ENCODE measurements around the gene CKMT2.

Gene CKMT2

GRCh38 chr5:81244451-81244850 is 11.3 kb downstream of the CKMT2 start:
- no peak for TF ChIP-seq CTCF (IDR thresholded peaks at IDR 0.05; ENCODE audit: extremely low read depth, insufficient read depth, missing control alignments)
- in situ Hi-C loops (cut with MboI; ENCODE audit: low pct_unique_long_range_greater_than_20kb, low sequenced_read_pairs, unreplicated experiment): no loop called here
- DNase-seq (ENCODE audit: low spot score): no peak

GRCh38 chr5:81245871-81246235 is 12.7 kb downstream of the CKMT2 start:
- in situ Hi-C loops (cut with MboI; ENCODE audit: low pct_unique_long_range_greater_than_20kb, low sequenced_read_pairs, unreplicated experiment): no loop called here
- no peak for TF ChIP-seq CTCF (IDR thresholded peaks at IDR 0.05; ENCODE audit: extremely low read depth, insufficient read depth, missing control alignments)
- no peak for DNase-seq (ENCODE audit: low spot score)

GRCh38 chr5:81246697-81247096 is 13.6 kb downstream of the CKMT2 start:
- in situ Hi-C loops (cut with MboI; ENCODE audit: low pct_unique_long_range_greater_than_20kb, low sequenced_read_pairs, unreplicated experiment): no loop called here
- DNase-seq (ENCODE audit: low spot score): no peak
- no peak for TF ChIP-seq CTCF (IDR thresholded peaks at IDR 0.05; ENCODE audit: extremely low read depth, insufficient read depth, missing control alignments)

GRCh38 chr5:81247441-81247972 is 14.4 kb downstream of the CKMT2 start:
- in situ Hi-C loops (cut with MboI; ENCODE audit: low pct_unique_long_range_greater_than_20kb, low sequenced_read_pairs, unreplicated experiment): no loop called here
- DNase-seq (ENCODE audit: low spot score): no peak
- TF ChIP-seq CTCF (IDR thresholded peaks at IDR 0.05; ENCODE audit: extremely low read depth, insufficient read depth, missing control alignments): no peak

- TF ChIP-seq CTCF (IDR thresholded peaks at IDR 0.05; ENCODE audit: extremely low read depth, insufficient read depth, missing control alignments): no peak
- in situ Hi-C loops (cut with MboI; ENCODE audit: low pct_unique_long_range_greater_than_20kb, low sequenced_read_pairs, unreplicated experiment): no loop called here
- DNase-seq (ENCODE audit: low spot score): no peak
These were observed 16.1 kb downstream of the CKMT2 start for GRCh38 chr5:81249240-81249639.

- in situ Hi-C loops (cut with MboI; ENCODE audit: low pct_unique_long_range_greater_than_20kb, low sequenced_read_pairs, unreplicated experiment): no loop called here
- TF ChIP-seq CTCF (IDR thresholded peaks at IDR 0.05; ENCODE audit: extremely low read depth, insufficient read depth, missing control alignments): no peak
- no peak for DNase-seq (ENCODE audit: low spot score)
These were observed 16.9 kb downstream of the CKMT2 start for GRCh38 chr5:81250004-81250403.

GRCh38 chr5:81251922-81252321 is 18.8 kb downstream of the CKMT2 start:
- TF ChIP-seq CTCF (IDR thresholded peaks at IDR 0.05; ENCODE audit: extremely low read depth, insufficient read depth, missing control alignments): no peak
- in situ Hi-C loops (cut with MboI; ENCODE audit: low pct_unique_long_range_greater_than_20kb, low sequenced_read_pairs, unreplicated experiment): no loop called here
- DNase-seq (ENCODE audit: low spot score): no peak
